GM12801 (cell line): ENCODE measurements around the gene B3GALT6.

Experiments used
- CTCF ChIP-seq: IDR thresholded peaks from one replicate; pipeline ENCODE4 v1.5.1; 2011; ENCODE audit warnings: control low read depth; ENCODE audit not compliant: insufficient read length; ENCODE audit errors: extremely low read depth

The B3GALT6 gene

GRCh38 chr1:1259119-1259488 lies 27.1 kb downstream of the B3GALT6 start:
- no peak for TF ChIP-seq CTCF

GRCh38 chr1:1259540-1259939 lies 27.5 kb downstream of the B3GALT6 start:
- no peak for TF ChIP-seq CTCF

- TF ChIP-seq CTCF = no peak
Measured at GRCh38 chr1:1259951-1260600, 28.0 kb downstream of the B3GALT6 start.

GRCh38 chr1:1260843-1261560 lies 29.0 kb downstream of the B3GALT6 start:
- no peak for TF ChIP-seq CTCF

GRCh38 chr1:1262071-1262470 lies 30.0 kb downstream of the B3GALT6 start:
- no peak for TF ChIP-seq CTCF

GRCh38 chr1:1262758-1263157 lies 30.7 kb downstream of the B3GALT6 start:
- no peak for TF ChIP-seq CTCF

GRCh38 chr1:1264026-1264425 lies 32.0 kb downstream of the B3GALT6 start:
- no peak for TF ChIP-seq CTCF
